ENCODE measurements around the gene ZBTB20. TPM values are rescaled to one million over a fixed set of nuclear protein-coding genes. Genes with fewer than 3 reads are reported as not detected.

ZBTB20 gene
- total and polyA plus RNA-seq, 12 donors, result 0.57 to 105 (median 86.8) TPM

GRCh38 chr3:114674036-114674435 is 473.1 kb downstream of the ZBTB20 start:
- H3K4me3 ChIP-seq, result no peak overlapping the region
- no peaks in the 10 kb centered on the region for H3K9me3 ChIP-seq
- ATAC-seq, result no peak
- no peak for DNase-seq
- intact Hi-C loops (cut with DNase I), result no loop called here
- no peaks in the 10 kb centered on the region for H3K27me3 ChIP-seq
- 84 to 90% methylated on average over 2 of the region's 2 CpGs for WGBS, 2 donors
- H3K4me1 ChIP-seq, result peaks cover 0 to 12% (median 6%) of the 10 kb centered on the region in 9 donors
- TF ChIP-seq CTCF (IDR thresholded peaks at IDR 0.05), result no peak
- H3K27ac ChIP-seq, result no peak overlapping the region
- no peaks in the 10 kb centered on the region for H3K36me3 ChIP-seq

- intact Hi-C loops (cut with DNase I), result no loop called here
- 71% methylated on average over 2 of the region's 2 CpGs for WGBS, 2 donors
- Histone ChIP-seq H3K27me3 (no peaks in the 10 kb centered on the region), H3K27ac (no peak overlapping the region), H3K4me3 (no peak overlapping the region), H3K9me3 (no peaks in the 10 kb centered on the region), H3K36me3 (no peaks in the 10 kb centered on the region), H3K4me1 (peaks cover 0 to 12% (median 6%) of the 10 kb centered on the region in 9 donors)
- no peak for TF ChIP-seq CTCF (IDR thresholded peaks at IDR 0.05)
- no peak for ATAC-seq
- no peak for DNase-seq
Observed at GRCh38 chr3:114673481-114673880, 473.6 kb downstream of the ZBTB20 start.

GRCh38 chr3:114672692-114673447 is 474.2 kb downstream of the ZBTB20 start:
- H3K4me1 ChIP-seq, result peaks cover 0 to 16% (median 6%) of the 10 kb centered on the region in 9 donors
- no peak overlapping the region for H3K4me3 ChIP-seq
- TF ChIP-seq CTCF (IDR thresholded peaks at IDR 0.05), result no peak
- no peak for ATAC-seq
- no peaks in the 10 kb centered on the region for H3K36me3 ChIP-seq
- H3K27me3 ChIP-seq, result no peaks in the 10 kb centered on the region
- intact Hi-C loops (cut with DNase I), result no loop called here
- WGBS, 2 donors, result 91 to 95% methylated on average over 6 of the region's 6 CpGs
- H3K9me3 ChIP-seq, result no peaks in the 10 kb centered on the region
- DNase-seq, result no peak
- no peak overlapping the region for H3K27ac ChIP-seq

- Histone ChIP-seq H3K4me1 (peaks cover 0 to 21% (median 12%) of the 10 kb centered on the region in 9 donors), H3K36me3 (no peaks in the 10 kb centered on the region), H3K27me3 (no peaks in the 10 kb centered on the region), H3K27ac (no peak overlapping the region), H3K4me3 (no peak overlapping the region), H3K9me3 (no peaks in the 10 kb centered on the region)
- TF ChIP-seq CTCF (IDR thresholded peaks at IDR 0.05), result no peak
- DNase-seq (no peak), ATAC-seq (no peak)
- 81 to 86% methylated on average over 4 of the region's 4 CpGs for WGBS, 2 donors
- intact Hi-C loops (cut with DNase I), result no loop called here
Observed at GRCh38 chr3:114671741-114672510, 475.2 kb downstream of the ZBTB20 start.

Measured in heart right ventricle (tissue), 16 donors.